SK-N-MC (cell line): ENCODE measurements around the gene MPC1.
A peak's percentile ranks its signal among the peaks of the same experiment; 100 is the strongest.

ENCODE experiments used
- DNase-seq: peaks from one replicate; pipeline ENCODE4 v3.0.0-alpha.2; 2011; ENCODE audit warnings: low read depth, low spot score
- H3K27ac ChIP-seq: fragments of 200-600 bp; sonication (generic); 2 replicates; pipeline ENCODE4 v1.5.1; 2016; ENCODE audit warnings: mixed run types
- H3K36me3 ChIP-seq: fragments of 200-600 bp; sonication (generic); 2 replicates; pipeline ENCODE4 v1.6.1; 2017; ENCODE audit warnings: antibody characterized with exemption, low read length, mixed read lengths; ENCODE audit not compliant: insufficient read depth
- H3K4me3 ChIP-seq: fragments of 200-600 bp; sonication (generic); 2 replicates; pipeline ENCODE4 v1.5.1; 2016
- H3K9ac ChIP-seq: fragments of 200-600 bp; sonication (generic); 2 replicates; pipeline ENCODE4 v1.8.0; 2017; ENCODE audit warnings: mixed run types, mixed read lengths; ENCODE audit not compliant: insufficient read length
- H3K9me3 ChIP-seq: fragments of 200-600 bp; sonication (generic); 2 replicates; pipeline ENCODE4 v1.6.1; 2017; ENCODE audit warnings: low read depth, mild to moderate bottlenecking, antibody characterized with exemption, low read length, moderate library complexity, mixed read lengths
- EZH2 ChIP-seq: fragments of 200-600 bp; sonication (generic); IDR thresholded peaks from one replicate; pipeline ENCODE4 v1.6.1; 2017; ENCODE audit warnings: antibody characterized with exemption
- FOXP2 ChIP-seq: optimal IDR thresholded peaks from 2 replicates; pipeline ENCODE3; 2011; ENCODE audit warnings: mild to moderate bottlenecking, moderate library complexity; ENCODE audit not compliant: insufficient read depth; ENCODE audit errors: extremely low read length, control extremely low read depth
- POLR2AphosphoS5 ChIP-seq: IDR thresholded peaks from 2 replicates; pipeline ENCODE4 v1.6.1; 2012; ENCODE audit warnings: mild to moderate bottlenecking, low read depth, low read length, borderline replicate concordance

MPC1 gene

GRCh38 chr6:166341977-166342348 is 40.8 kb downstream of the MPC1 start:
- H3K9ac ChIP-seq: peak overlapping the region; percentile 93
- peak overlapping the region; percentile 51 for H3K27ac ChIP-seq
- H3K4me3 ChIP-seq: peak overlapping the region; percentile 98
- H3K36me3 ChIP-seq: peaks cover 10% of the 10 kb centered on the region
- DNase-seq: no peak
- TF ChIP-seq EZH2 (no peak), POLR2AphosphoS5 (no peak), FOXP2 (no peak)
- no peaks in the 10 kb centered on the region for H3K9me3 ChIP-seq

- no peak overlapping the region for H3K27ac ChIP-seq
- TF ChIP-seq EZH2 (no peak), FOXP2 (no peak), POLR2AphosphoS5 (no peak)
- H3K4me3 ChIP-seq: peak overlapping the region; percentile 98
These were observed 41.3 kb downstream of the MPC1 start for GRCh38 chr6:166341464-166341863.

GRCh38 chr6:166338854-166339253 is 43.9 kb downstream of the MPC1 start:
- H3K27ac ChIP-seq: no peak overlapping the region
- no peak overlapping the region for H3K9ac ChIP-seq
- no peak for DNase-seq
- H3K4me3 ChIP-seq: no peak overlapping the region
- no peaks in the 10 kb centered on the region for H3K9me3 ChIP-seq
- no peak for TF ChIP-seq EZH2
- no peak for TF ChIP-seq POLR2AphosphoS5
- TF ChIP-seq FOXP2: no peak
- H3K36me3 ChIP-seq: peaks cover 25% of the 10 kb centered on the region

More at GRCh38 chr6:166341464-166341863, 41.3 kb downstream of the MPC1 start:
- no peak for DNase-seq
- H3K9me3 ChIP-seq: no peaks in the 10 kb centered on the region
- peak overlapping the region; percentile 93 for H3K9ac ChIP-seq
- peaks cover 12% of the 10 kb centered on the region for H3K36me3 ChIP-seq

GRCh38 chr6:166336847-166337246 is 45.9 kb downstream of the MPC1 start:
- no peak overlapping the region for H3K27ac ChIP-seq

GRCh38 chr6:166335378-166336302 is 47.1 kb downstream of the MPC1 start:
- no peak overlapping the region for H3K27ac ChIP-seq
- no peaks in the 10 kb centered on the region for H3K9me3 ChIP-seq
- H3K9ac ChIP-seq: no peak overlapping the region
- no peak overlapping the region for H3K4me3 ChIP-seq
- no peak for DNase-seq
- peaks cover 25% of the 10 kb centered on the region for H3K36me3 ChIP-seq
- TF ChIP-seq EZH2 (no peak), POLR2AphosphoS5 (no peak), FOXP2 (no peak)

More at GRCh38 chr6:166336847-166337246, 45.9 kb downstream of the MPC1 start:
- no peak overlapping the region for H3K9ac ChIP-seq
- no peak overlapping the region for H3K4me3 ChIP-seq
- no peak for DNase-seq
- TF ChIP-seq POLR2AphosphoS5: no peak
- no peak for TF ChIP-seq FOXP2
- TF ChIP-seq EZH2: no peak
- H3K36me3 ChIP-seq: peaks cover 25% of the 10 kb centered on the region
- H3K9me3 ChIP-seq: no peaks in the 10 kb centered on the region

GRCh38 chr6:166334878-166335277 is 47.9 kb downstream of the MPC1 start:
- Histone ChIP-seq H3K27ac (no peak overlapping the region), H3K36me3 (peaks cover 25% of the 10 kb centered on the region), H3K9me3 (no peaks in the 10 kb centered on the region), H3K9ac (no peak overlapping the region), H3K4me3 (no peak overlapping the region)
- DNase-seq: no peak
- TF ChIP-seq EZH2: no peak
- no peak for TF ChIP-seq POLR2AphosphoS5
- TF ChIP-seq FOXP2: no peak

GRCh38 chr6:166333172-166333995 is 49.4 kb downstream of the MPC1 start:
- Histone ChIP-seq H3K9me3 (no peaks in the 10 kb centered on the region), H3K27ac (no peak overlapping the region), H3K36me3 (peaks cover 29% of the 10 kb centered on the region), H3K4me3 (no peak overlapping the region), H3K9ac (no peak overlapping the region)
- no peak for DNase-seq
- TF ChIP-seq POLR2AphosphoS5 (no peak), EZH2 (no peak), FOXP2 (no peak)
